Body of pancreas (tissue), 4 donors: Measurements from ENCODE around the gene ADAP2.

Experiments used
- POLR2A ChIP-seq, 3 donors: fragments of 450-650 bp; IDR thresholded peaks; one replicate each; pipeline ENCODE4 v1.6.1; 2016; ENCODE audit warnings: antibody characterized with exemption in 3 of 3, mild to moderate bottlenecking in 2 of 3
- TF ChIP-seq, protein P1 (sequence below), 7 experiments: fragments of 450-650 bp in 4 of 7; fragments of 200-600 bp in 3 of 7; sonication (generic) in 3 of 7; IDR thresholded peaks; one replicate each; pipeline ENCODE4 v1.5.1; 2016 to 2019; ENCODE audit warnings: antibody characterized with exemption in 7 of 7

DNA sequence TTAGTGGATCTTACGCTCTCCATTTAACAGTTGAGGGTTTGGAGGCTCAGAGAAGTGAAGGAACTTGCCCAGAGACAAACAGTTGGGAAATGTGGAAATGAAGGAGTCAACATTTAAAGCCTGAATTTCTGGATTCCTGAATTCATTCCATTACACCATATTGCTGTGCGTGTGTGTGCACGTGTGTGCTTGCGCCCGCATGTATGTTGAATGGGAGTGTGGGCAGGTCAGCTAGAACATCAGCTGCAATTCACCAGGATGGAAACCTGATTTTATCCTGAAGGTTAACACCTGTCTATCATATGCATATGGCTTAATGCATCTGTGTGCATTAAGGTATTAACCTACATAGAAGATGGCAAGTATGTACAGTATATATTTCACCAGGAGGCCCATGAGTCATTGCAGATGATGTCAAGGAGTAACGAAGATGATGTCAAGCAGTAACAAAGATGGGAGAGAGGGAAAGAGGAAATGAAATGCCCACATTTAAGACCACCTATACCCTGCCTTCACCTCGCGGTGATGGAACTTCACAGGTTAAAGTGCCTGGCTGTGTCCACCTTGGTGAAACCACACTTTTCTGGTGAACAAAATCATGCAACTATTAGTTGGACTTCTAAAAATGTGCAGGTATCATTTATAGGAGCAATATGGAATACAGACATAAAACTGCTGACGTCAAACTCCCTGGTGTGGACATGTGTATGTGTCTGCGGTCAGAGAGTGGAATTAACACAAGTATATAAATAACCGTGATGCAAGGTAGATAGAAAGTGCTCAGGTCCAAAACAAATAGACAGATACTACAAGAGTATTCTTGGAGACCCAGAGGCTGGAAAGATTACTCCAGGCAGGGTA is 832 bp upstream of the ADAP2 start:
- TF ChIP-seq, protein P1, sequence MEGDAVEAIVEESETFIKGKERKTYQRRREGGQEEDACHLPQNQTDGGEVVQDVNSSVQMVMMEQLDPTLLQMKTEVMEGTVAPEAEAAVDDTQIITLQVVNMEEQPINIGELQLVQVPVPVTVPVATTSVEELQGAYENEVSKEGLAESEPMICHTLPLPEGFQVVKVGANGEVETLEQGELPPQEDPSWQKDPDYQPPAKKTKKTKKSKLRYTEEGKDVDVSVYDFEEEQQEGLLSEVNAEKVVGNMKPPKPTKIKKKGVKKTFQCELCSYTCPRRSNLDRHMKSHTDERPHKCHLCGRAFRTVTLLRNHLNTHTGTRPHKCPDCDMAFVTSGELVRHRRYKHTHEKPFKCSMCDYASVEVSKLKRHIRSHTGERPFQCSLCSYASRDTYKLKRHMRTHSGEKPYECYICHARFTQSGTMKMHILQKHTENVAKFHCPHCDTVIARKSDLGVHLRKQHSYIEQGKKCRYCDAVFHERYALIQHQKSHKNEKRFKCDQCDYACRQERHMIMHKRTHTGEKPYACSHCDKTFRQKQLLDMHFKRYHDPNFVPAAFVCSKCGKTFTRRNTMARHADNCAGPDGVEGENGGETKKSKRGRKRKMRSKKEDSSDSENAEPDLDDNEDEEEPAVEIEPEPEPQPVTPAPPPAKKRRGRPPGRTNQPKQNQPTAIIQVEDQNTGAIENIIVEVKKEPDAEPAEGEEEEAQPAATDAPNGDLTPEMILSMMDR (IDR thresholded peaks at IDR 0.05), result no peak
- TF ChIP-seq POLR2A (IDR thresholded peaks at IDR 0.05), result no peak
